Spleen (tissue), 11 donors: Measurements from ENCODE around the gene GRPEL1. TPM values are rescaled to one million over a fixed set of nuclear protein-coding genes. Genes with fewer than 3 reads are reported as not detected.

ENCODE experiments used
- DNase-seq: peaks from one replicate; pipeline ENCODE4 v3.0.0-alpha.2; 2020
- H3K27ac ChIP-seq, 8 donors: fragments of 200-600 bp; sonication (generic) in 7 of 8; 1 replicate in 4 of 8; 2 replicates in 4 of 8; pipeline versions ENCODE4 v1.5.0 to v1.8.0; 2016 to 2021; ENCODE audit warnings: inconsistent platforms in 4 of 8, mild to moderate bottlenecking in 4 of 8, moderate library complexity in 1 of 8
- H3K27me3 ChIP-seq, 7 donors: fragments of 200-600 bp; sonication (generic) in 6 of 7; replicated peaks in 1 of 7; 1 replicate in 4 of 7; 2 replicates in 3 of 7; pipeline versions ENCODE4 v1.5.0 to v1.8.0; 2016 to 2021; ENCODE audit warnings: inconsistent platforms in 3 of 7, mild to moderate bottlenecking in 1 of 7
- H3K36me3 ChIP-seq, 6 donors: fragments of 200-600 bp; sonication (generic) in 5 of 6; 1 replicate in 4 of 6; 2 replicates in 2 of 6; pipeline versions ENCODE4 v1.5.0 to v1.8.0; 2016 to 2021; ENCODE audit warnings: inconsistent platforms in 2 of 6
- H3K4me1 ChIP-seq, 6 donors: fragments of 200-600 bp; sonication (generic) in 5 of 6; 1 replicate in 3 of 6; 2 replicates in 3 of 6; pipeline versions ENCODE4 v1.5.0 to v1.8.0; 2016 to 2021; ENCODE audit warnings: inconsistent platforms in 3 of 6
- H3K4me3 ChIP-seq, 8 donors: fragments of 200-600 bp; sonication (generic) in 7 of 8; 1 replicate in 4 of 8; 2 replicates in 4 of 8; pipeline versions ENCODE4 v1.5.0 to v1.8.0; 2016 to 2021; ENCODE audit warnings: inconsistent platforms in 4 of 8, mild to moderate bottlenecking in 4 of 8, moderate library complexity in 2 of 8
- H3K9me3 ChIP-seq, 8 donors: fragments of 200-600 bp; sonication (generic) in 7 of 8; 1 replicate in 4 of 8; 2 replicates in 4 of 8; pipeline versions ENCODE4 v1.5.0 to v1.8.0; 2016 to 2021; ENCODE audit warnings: inconsistent platforms in 4 of 8
- CTCF ChIP-seq, 11 experiments: fragments of 200-600 bp in 7 of 11; fragments of 450-650 bp in 4 of 11; sonication (generic) in 4 of 11; IDR thresholded peaks in 8 of 11; conservative IDR thresholded peaks in 3 of 11; 1 replicate in 7 of 11; 2 replicates in 4 of 11; pipeline versions ENCODE4 v1.4.0 to v1.8.0; 2016 to 2021; ENCODE audit warnings: antibody characterized with exemption in 11 of 11, inconsistent platforms in 4 of 11, mild to moderate bottlenecking in 1 of 11
- POLR2A ChIP-seq, 3 donors: fragments of 450-650 bp; IDR thresholded peaks; one replicate each; pipeline ENCODE4 v1.5.1; 2017; ENCODE audit warnings: antibody characterized with exemption in 3 of 3, mild to moderate bottlenecking in 1 of 3
- POLR2AphosphoS5 ChIP-seq, 3 donors: sonication (generic); formaldehyde crosslinking; IDR thresholded peaks; one replicate each; pipeline ENCODE4 v1.5.1; 2017; ENCODE audit warnings: antibody characterized with exemption in 3 of 3
- WGBS, 5 donors: extraction: QIAGEN DNeasy Blood & Tissue Kit in 3 of 5; methylation state at CpG; one replicate each; pipeline versions ENCODE4 v1.1.5 to v1.1.7; 2013 to 2018; 5-methylcytosine and 5-hydroxymethylcytosine counted together
- intact Hi-C: fragments of 100-400 bp; cut with DNase I; formaldehyde crosslinking; loops from one replicate; pipeline ENCODE4 v1.15.0; 2023; ENCODE audit warnings: low total_unique reads
- polyA plus RNA-seq, 3 donors: library from polyadenylated mRNA; stranded (reverse); fragments of 200-250 nt; gene quantifications; one replicate each; pipeline ENCODE4 v1.2.1, GENCODE V29; 2013
- total RNA-seq, 7 donors: library from RNA; depleted of rRNA in 3 of 7; stranded (reverse); fragments of >200 nt in 3 of 7; fragmentation: NEBNext Ultra II Directional in 4 of 7; extraction: Animal tissue kit (Norgen Biotek cat#: 25700) in 4 of 7; gene quantifications; one replicate each; pipeline versions ENCODE4 v1.1.0 to v1.2.1, GENCODE V29; 2016 to 2021
- donor health status: healthy with polysubstance abuse.
- donor health status: DM: no; HTN: no; CAD: no; lungs with moderate emphysema.
- donor health status: DM: no; HTN: no; CAD: no.
- donor health status: Bipolar disorder and iron deficiency.
- donor health status: healthy.
- donor health status: DM: no; HTN: no; CAD: no.
- donor health status: DM: yes; HTN: yes; CAD: no.

GRPEL1 gene
- total and polyA plus RNA-seq, 10 donors = 17.6 to 42.7 (median 31.0) TPM

- DNase-seq = peak; percentile 74
- Histone ChIP-seq H3K4me1 (peaks cover 18 to 97% (median 61%) of the 10 kb centered on the region in 6 donors), H3K4me3 (no peak overlapping the region), H3K9me3 (no peaks in the 10 kb centered on the region), H3K27me3 (no peaks in the 10 kb centered on the region), H3K27ac (no peak overlapping the region), H3K36me3 (peaks cover 0 to 96% (median 24%) of the 10 kb centered on the region in 6 donors)
- intact Hi-C loops = no loop called here
- 91 to 93% (median 92%) methylated on average over 22 to 36 of the region's 36 CpGs for WGBS, 5 donors
- TF ChIP-seq CTCF (IDR thresholded peaks at IDR 0.05 in 8 of 11, conservative IDR thresholded peaks at IDR 0.05 in 3 of 11) (no peak), POLR2AphosphoS5 (IDR thresholded peaks at IDR 0.05) (no peak), POLR2A (IDR thresholded peaks at IDR 0.05) (no peak)
Measured at GRCh38 chr4:7050481-7051143, 17.3 kb downstream of the GRPEL1 start.

- intact Hi-C loops = loop anchor here (10.0 kb wide), 1 partner anchor 75 kb away; no protein-coding TSS in a partner anchor
Measured at GRCh38 chr4:7049739-7050138, 18.1 kb downstream of the GRPEL1 start.

GRCh38 chr4:7049295-7049694, 18.6 kb downstream of the GRPEL1 start:
- intact Hi-C loops = loop anchor here (10.0 kb wide), 1 partner anchor 74 kb away; no protein-coding TSS in a partner anchor
- Histone ChIP-seq H3K9me3 (no peaks in the 10 kb centered on the region), H3K36me3 (peaks cover 0 to 83% (median 11%) of the 10 kb centered on the region in 6 donors), H3K27me3 (no peaks in the 10 kb centered on the region), H3K4me3 (no peak overlapping the region), H3K27ac (no peak overlapping the region), H3K4me1 (peaks cover 31 to 97% (median 70%) of the 10 kb centered on the region in 6 donors)
- TF ChIP-seq CTCF (IDR thresholded peaks at IDR 0.05 in 8 of 11, conservative IDR thresholded peaks at IDR 0.05 in 3 of 11) = no peak
- no peak for TF ChIP-seq POLR2AphosphoS5 (IDR thresholded peaks at IDR 0.05)
- no peak for TF ChIP-seq POLR2A (IDR thresholded peaks at IDR 0.05)
- no peak for DNase-seq
- WGBS, 5 donors = 82 to 98% (median 93%) methylated on average over 3 to 4 of the region's 4 CpGs

More at GRCh38 chr4:7049739-7050138, 18.1 kb downstream of the GRPEL1 start:
- TF ChIP-seq POLR2AphosphoS5 (IDR thresholded peaks at IDR 0.05) (peak in 1 of 3 donors; percentile 23), CTCF (IDR thresholded peaks at IDR 0.05 in 8 of 11, conservative IDR thresholded peaks at IDR 0.05 in 3 of 11) (no peak)
- no peaks in the 10 kb centered on the region for H3K9me3 ChIP-seq
- H3K36me3 ChIP-seq = peaks cover 0 to 87% (median 15%) of the 10 kb centered on the region in 6 donors
- no peaks in the 10 kb centered on the region for H3K27me3 ChIP-seq
- H3K4me3 ChIP-seq = no peak overlapping the region
- H3K27ac ChIP-seq = no peak overlapping the region
- no peak for DNase-seq
- 80 to 97% (median 93%) methylated on average over 2 to 11 of the region's 11 CpGs for WGBS, 5 donors
- peaks cover 27 to 97% (median 68%) of the 10 kb centered on the region in 6 donors for H3K4me1 ChIP-seq

GRCh38 chr4:7048642-7049041, 19.2 kb downstream of the GRPEL1 start:
- Histone ChIP-seq H3K4me3 (no peak overlapping the region), H3K36me3 (peaks cover 0 to 76% (median 5%) of the 10 kb centered on the region in 6 donors), H3K4me1 (peaks cover 34 to 96% (median 71%) of the 10 kb centered on the region in 6 donors), H3K27ac (no peak overlapping the region), H3K9me3 (no peaks in the 10 kb centered on the region), H3K27me3 (no peaks in the 10 kb centered on the region)
- WGBS, 5 donors = 93 to 96% (median 94%) methylated on average over 12 of the region's 12 CpGs
- intact Hi-C loops = loop anchor here (10.0 kb wide), 1 partner anchor 74 kb away; no protein-coding TSS in a partner anchor
- no peak for DNase-seq
- TF ChIP-seq CTCF (IDR thresholded peaks at IDR 0.05 in 8 of 11, conservative IDR thresholded peaks at IDR 0.05 in 3 of 11) (no peak), POLR2A (IDR thresholded peaks at IDR 0.05) (no peak), POLR2AphosphoS5 (IDR thresholded peaks at IDR 0.05) (no peak)
